ENCODE data around the gene RPS15. TPM values are rescaled to one million over a fixed set of nuclear protein-coding genes. Genes with fewer than 3 reads are reported as not detected.
A peak's percentile ranks its signal among the peaks of the same experiment; 100 is the strongest.

RPS15 gene
- total and polyA plus RNA-seq, 9 of the 15 experiments (the other 6 are each of a cell fraction or from before 2014, with no cell fraction given): 605 to 2,791 (median 957) TPM

GRCh38 chr19:1440418-1440801 lies 2.2 kb downstream of the RPS15 start:
- Histone ChIP-seq H3K27ac (ENCODE audit: extremely low read depth, low read depth, low read length) (peak overlapping the region; percentile 38; the same call in 2 of the 3 replicates), H3K27me3 (ENCODE audit: control insufficient read depth in 2 of 2, insufficient read depth in 2 of 2, low read length in 2 of 2) (no peaks in the 10 kb centered on the region), H2AFZ (ENCODE audit: low read depth, low read length) (no peak overlapping the region), H3K9me1 (ENCODE audit: control insufficient read depth, insufficient read depth, low read length) (no peaks in the 10 kb centered on the region), H3K9me3 (replicated peaks; ENCODE audit: control insufficient read depth, insufficient read depth, low read depth, low read length) (no peaks in the 10 kb centered on the region), H3K36me3 (ENCODE audit: control insufficient read depth, insufficient read depth, low read length) (peaks cover 43% of the 10 kb centered on the region), H3K4me2 (ENCODE audit: insufficient read depth, low read length) (peak overlapping the region; percentile 97), H4K20me1 (replicated peaks; ENCODE audit: control insufficient read depth, insufficient read depth, low read length) (peaks cover 29% of the 10 kb centered on the region), H3K4me3 (peak overlapping the region; percentile 70; the same call in 1 of the 2 replicates), H3K9ac (ENCODE audit: insufficient read depth in 1 of 2, low read depth in 2 of 2, low read length in 2 of 2) (peak overlapping the region; percentile 93 to 100), H3K4me1 (replicated peaks in 1 of 2; ENCODE audit: control insufficient read depth in 2 of 2, insufficient read depth in 2 of 2, low read length in 2 of 2) (peaks cover 48 to 91% of the 10 kb centered on the region in 2 experiments), H3K79me2 (ENCODE audit: control insufficient read depth, insufficient read depth, low read length) (peaks cover 50% of the 10 kb centered on the region)
- BruUV-seq (replicated peaks): no TSS peak
- ChIA-PET POLR2A (interaction anchor here (0.5 to 1.8 kb wide), 14 partner anchors 8 to 298 kb away, joined by 3 to 7 read pairs (median 3); partner anchors contain the start of gene CIRBP), CTCF (ENCODE audit: low intra/inter-chr PET ratio) (no interaction called here)
- intact Hi-C loops (cut with micrococcal nuclease): loop anchor here (10.0 kb wide), 1 partner anchor 166 kb away; the partner anchor contains the start of gene FAM174C
- TF ChIP-seq RBFOX2 (IDR thresholded peaks at IDR 0.05; ENCODE audit: low read depth, low read length) (peak; percentile 80), HNRNPLL (IDR thresholded peaks at IDR 0.05; ENCODE audit: low read depth, low read length, poor library complexity, severe bottlenecking) (peak; percentile 1), POLR2G (IDR thresholded peaks at IDR 0.05; ENCODE audit: low read depth, low read length) (peak; percentile 52), ZNF175 (CRISPR knock-in tag; IDR thresholded peaks at IDR 0.05; ENCODE audit: low read depth) (no peak), SUPT5H (IDR thresholded peaks at IDR 0.05) (0 out of 2 replicates have a peak, but pooled peaks have one; percentile 33), STAG1 (CRISPR knock-in tag; IDR thresholded peaks at IDR 0.05; ENCODE audit: borderline replicate concordance) (0 out of 2 replicates have a peak, but pooled peaks have one; percentile 11)
- 45% methylated on average over 15 of the region's 15 CpGs for WGBS (ENCODE audit: insufficient coverage, low coverage, missing lambda C conversion rate)
- in situ Hi-C loops (cut with MboI): no loop called here
- DNase-seq (ENCODE audit: extremely low read depth in 1 of 4, low spot score in 3 of 4) (no peak), ATAC-seq (no peak), FAIRE-seq (no peak)

Data from K562 (cell line).